Astrocyte of the cerebellum (primary cell): ENCODE data around the gene G6PD.

Source experiments
- DNase-seq: peaks from one replicate; pipeline ENCODE4 v3.0.0-alpha.2; 2011; ENCODE audit warnings: low read depth
- H3K4me3 ChIP-seq: 2 replicates; pipeline ENCODE4 v1.5.1; 2011; ENCODE audit warnings: mild to moderate bottlenecking, low read depth, low read length, moderate library complexity
- in situ Hi-C: cut with HindIII; loops from 2 replicates; pipeline ENCODE4 v1.10.0; 2017; ENCODE audit warnings: low sequenced_read_pairs
- TF ChIP-seq, protein P1 (sequence below): IDR thresholded peaks from 2 replicates; pipeline ENCODE4 v1.5.1; 2012; ENCODE audit warnings: low read length, low read depth, moderate library complexity, mild to moderate bottlenecking; ENCODE audit errors: missing control alignments

The G6PD gene

DNA sequence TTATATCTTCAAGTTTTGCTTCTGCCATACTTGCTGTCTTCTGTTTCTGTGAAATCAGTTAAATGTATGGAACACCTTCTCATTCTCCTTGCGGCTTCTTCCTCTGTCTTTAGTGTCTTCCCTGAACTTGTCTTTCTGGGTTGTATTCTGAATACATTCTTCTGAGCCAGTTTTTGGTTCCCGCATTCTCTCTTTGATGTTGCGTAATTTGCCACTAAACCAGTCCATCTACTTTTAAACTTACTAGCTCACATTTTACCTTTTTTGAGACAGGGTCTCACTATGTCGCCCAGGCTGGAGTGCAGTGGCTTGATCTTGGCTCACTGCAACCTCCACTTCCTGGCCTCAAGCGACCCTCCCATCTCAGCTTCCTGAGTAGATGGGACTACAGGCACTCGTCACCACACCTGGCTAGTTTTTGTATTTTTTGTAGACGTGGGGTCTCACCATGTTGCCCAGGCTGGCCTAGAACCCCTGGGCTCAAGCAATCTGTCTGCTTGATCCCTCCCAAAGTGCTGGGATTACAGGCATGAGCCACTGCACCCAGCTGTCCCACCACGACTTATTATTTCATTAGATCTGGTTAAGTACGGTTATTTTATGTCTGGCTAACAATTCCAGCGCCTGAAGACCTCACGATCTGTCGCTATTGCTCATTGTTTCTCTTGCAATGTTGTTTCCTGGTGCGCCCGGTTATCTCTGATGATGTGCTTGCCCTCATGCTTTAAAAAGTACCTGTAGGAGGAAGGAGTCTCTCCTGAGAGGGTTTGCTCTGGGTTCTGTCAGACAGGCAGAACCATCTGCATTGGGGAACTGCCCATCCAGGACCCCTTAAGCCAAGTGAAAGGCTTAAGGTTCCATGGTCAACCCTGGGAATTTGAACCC is 20.8 kb downstream of the G6PD start:
- in situ Hi-C loops: no loop called here
- TF ChIP-seq, protein P1, sequence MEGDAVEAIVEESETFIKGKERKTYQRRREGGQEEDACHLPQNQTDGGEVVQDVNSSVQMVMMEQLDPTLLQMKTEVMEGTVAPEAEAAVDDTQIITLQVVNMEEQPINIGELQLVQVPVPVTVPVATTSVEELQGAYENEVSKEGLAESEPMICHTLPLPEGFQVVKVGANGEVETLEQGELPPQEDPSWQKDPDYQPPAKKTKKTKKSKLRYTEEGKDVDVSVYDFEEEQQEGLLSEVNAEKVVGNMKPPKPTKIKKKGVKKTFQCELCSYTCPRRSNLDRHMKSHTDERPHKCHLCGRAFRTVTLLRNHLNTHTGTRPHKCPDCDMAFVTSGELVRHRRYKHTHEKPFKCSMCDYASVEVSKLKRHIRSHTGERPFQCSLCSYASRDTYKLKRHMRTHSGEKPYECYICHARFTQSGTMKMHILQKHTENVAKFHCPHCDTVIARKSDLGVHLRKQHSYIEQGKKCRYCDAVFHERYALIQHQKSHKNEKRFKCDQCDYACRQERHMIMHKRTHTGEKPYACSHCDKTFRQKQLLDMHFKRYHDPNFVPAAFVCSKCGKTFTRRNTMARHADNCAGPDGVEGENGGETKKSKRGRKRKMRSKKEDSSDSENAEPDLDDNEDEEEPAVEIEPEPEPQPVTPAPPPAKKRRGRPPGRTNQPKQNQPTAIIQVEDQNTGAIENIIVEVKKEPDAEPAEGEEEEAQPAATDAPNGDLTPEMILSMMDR: no peak
- H3K4me3 ChIP-seq: no peak overlapping the region
- no peak for DNase-seq

DNA sequence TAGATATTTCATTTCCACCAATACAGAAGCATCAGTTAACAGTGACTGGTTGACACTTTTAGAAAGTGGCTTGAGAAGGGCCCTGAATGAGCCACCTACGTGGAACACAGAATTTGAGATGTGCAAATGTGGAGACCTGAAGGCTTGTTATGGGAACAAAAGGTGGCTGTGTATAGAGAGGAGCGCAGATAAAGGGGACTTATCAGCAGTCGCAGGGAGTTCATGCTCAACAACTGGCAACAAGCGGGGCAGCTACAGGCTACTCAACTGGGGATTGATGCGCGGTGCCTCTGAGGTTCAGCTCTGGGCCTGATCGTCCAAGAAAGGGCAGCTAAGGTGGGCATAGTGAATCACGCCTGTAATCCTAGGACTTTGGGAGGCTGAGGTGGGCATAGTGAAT is 27.3 kb downstream of the G6PD start:
- in situ Hi-C loops: no loop called here
- DNase-seq: no peak
- no peak overlapping the region for H3K4me3 ChIP-seq
- TF ChIP-seq, protein P1: no peak

DNA sequence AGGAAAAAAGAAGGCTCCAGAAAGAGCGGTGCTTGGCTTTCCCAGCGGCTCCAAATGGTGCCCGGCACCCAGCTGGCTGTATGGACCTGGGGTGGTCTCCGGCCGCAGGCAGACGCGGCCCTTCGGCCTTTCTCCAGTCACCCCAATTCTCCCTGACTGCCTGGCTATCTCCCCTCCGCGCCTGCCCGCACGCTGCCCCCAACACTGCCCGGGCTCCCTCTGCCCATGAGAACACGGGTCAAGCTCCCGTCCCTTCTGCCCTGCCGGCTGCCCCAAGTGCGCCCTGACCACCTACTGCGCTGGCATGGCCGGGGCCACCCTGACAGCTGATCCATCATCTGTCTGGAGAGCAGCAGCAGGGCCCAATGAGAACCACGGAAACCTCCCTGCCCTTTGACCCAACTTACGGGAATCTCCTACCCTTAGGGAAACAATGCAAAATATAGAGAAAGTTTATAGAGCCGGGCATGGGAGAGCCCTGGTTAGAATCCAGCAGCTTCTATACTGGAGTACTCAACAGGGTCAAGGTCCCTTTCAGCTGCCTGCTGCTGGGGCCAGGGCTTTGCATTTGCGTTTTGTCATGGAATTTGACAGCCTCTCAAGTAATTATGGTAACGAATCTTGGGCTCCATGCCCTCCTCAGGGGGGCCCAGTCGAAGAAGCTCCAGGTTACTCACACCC is 29.4 kb downstream of the G6PD start:
- in situ Hi-C loops: no loop called here
- TF ChIP-seq, protein P1: no peak
- no peak for DNase-seq
- no peak overlapping the region for H3K4me3 ChIP-seq

DNA sequence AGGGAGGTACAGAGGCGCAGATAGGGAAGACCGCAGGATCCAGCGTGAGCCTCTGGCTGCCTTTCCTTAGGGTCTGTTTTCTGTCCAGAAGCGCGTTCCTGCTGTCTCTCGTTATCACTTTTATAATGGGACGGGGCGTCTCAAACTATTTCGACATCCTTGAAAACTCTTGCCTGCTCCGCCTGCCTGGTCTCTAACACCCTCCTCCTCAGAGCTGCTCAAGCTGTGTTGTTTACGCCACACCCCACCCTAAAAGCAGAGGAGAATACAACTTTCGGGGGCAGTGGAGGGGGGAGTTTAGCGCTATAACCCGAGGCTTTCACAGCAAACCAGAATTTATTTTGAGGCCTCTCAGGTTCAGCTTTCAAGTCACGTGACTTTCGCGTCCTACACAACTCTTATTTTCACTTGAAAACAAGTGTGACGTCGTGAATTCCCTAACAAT is 30.0 kb downstream of the G6PD start:
- peak overlapping the region; percentile 36 for H3K4me3 ChIP-seq
- in situ Hi-C loops: no loop called here
- DNase-seq: peak; percentile 28
- TF ChIP-seq, protein P1: no peak

DNA sequence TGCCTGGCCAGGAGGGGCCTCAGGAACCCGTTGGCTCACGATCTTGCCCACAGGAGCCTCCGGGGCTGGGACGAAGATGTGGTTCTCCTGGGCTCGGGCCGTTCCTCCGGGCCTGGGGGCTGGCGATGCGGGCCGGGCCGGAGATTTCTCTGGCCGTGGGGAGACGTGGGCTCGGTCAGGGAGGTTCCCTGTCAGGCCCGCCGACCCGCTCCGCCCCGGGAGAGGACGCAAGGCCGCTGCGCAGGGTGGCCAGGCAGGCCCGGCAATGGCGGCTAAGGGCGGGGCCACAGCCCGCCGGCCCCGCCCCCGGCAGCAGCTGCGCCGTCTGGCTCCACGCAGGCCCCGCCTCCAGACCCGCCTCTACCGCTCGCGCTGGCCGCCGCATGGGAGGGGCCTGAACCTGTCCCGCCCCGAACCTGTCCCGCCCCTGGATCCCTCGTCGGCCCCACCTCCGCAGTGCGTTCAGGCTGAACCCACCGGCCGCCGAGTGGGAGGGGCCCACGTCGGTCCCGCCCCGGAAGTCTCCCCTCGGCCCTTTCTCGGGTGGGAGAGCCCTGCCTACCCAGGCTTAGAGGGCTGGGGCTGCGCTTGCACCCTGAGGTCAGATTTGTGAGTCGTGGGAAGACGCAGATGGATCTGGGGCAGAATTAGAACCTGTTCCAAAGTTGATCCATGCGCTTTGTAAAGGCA is 30.5 kb downstream of the G6PD start, which contains the start of gene FAM3A:
Gene FAM3A, minus strand, starts transcription at position 267 of the 690 bp plus-strand sequence. CDS start 460 bp downstream, outside the sequence.
- in situ Hi-C loops: no loop called here
- TF ChIP-seq, protein P1: no peak
- peak; percentile 55 for DNase-seq
- peak within 1 kb of the TSS; percentile 59 for H3K4me3 ChIP-seq
